HTERT RPE-1 (cell line): Measurements from ENCODE around the gene RNF103.
"Not testable (repeated sequence)": the region's sequence is repeated elsewhere in the genome, so short reads cannot be mapped to it uniquely, and the experiment has no call there.

Experiments
- in situ Hi-C: fragments of 300-500 bp; cut with MboI; formaldehyde crosslinking; loops from 4 replicates; pipeline ENCODE4 v1.14.3; 2020; ENCODE audit warnings: low sequenced_read_pairs

Gene RNF103

DNA sequence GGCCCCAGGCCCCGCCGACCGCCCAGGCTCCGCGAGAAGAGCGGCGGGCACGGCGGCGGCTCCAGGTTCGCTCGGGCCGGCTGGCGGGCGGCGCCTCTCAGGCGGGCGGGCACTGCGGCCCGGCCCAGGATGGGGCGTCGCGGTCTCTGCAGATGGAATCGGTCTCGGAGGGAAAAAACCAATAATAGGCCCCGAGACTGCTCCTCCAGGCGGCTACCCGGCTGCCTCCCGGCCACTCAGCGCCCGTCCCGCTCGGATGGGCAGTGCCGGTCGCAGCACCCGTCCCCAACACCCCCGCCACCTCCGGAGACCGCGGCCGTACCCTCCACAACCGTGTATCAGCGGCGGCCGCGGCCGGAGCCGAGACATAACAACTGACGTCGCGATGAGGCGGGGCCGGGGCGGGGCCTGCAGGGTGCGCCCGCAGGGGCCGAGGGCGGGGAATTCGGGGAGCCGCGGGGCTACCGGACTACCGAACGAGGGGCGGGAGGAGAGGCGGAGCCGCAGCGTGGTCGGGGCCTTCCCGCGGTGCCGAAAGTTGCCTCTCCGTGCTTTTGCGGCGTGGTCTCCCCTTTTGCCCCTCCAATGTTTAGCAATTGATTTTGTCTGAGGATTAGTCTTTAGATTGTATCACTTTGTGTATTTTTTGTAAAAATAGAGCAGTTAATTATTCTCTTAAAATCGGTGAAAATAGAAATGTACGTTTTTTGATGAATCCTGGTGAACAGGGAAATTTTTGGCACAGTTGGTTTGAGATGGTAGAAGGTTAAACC is at the start of gene RNF103:
Gene RNF103, minus strand, starts transcription at position 372 of the 773 bp plus-strand sequence. CDS start 979 bp downstream, outside the sequence.
- in situ Hi-C loops: no loop called here

GRCh38 chr2:86673011-86673410 is 49.3 kb upstream of the RNF103 start:
- in situ Hi-C loops: no loop called here

DNA sequence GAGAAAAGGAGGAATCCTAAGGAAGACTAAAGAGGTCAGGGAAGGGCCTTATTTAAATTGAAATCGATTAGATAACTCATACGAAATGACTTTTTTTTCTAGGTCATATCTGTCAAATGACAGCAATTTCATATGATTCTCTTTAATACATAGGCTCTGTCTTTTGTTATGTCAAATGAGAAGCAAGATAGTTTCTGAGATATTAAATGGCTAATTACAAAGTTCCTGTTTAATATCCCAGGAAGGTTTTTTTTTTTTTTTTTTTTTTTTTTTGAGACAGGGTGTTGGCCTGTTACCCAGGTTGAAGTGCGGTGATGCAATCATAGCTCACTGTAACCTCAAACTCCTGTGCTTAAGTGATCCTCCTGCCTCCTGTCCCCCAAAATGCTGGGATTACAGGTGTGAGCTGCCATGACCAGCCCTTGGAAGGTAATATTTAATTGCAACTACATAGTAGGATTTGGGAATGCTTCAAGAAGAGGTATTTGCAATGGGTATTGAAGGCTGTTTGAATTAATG is 48.4 kb upstream of the RNF103 start:
- in situ Hi-C loops: no loop called here

DNA sequence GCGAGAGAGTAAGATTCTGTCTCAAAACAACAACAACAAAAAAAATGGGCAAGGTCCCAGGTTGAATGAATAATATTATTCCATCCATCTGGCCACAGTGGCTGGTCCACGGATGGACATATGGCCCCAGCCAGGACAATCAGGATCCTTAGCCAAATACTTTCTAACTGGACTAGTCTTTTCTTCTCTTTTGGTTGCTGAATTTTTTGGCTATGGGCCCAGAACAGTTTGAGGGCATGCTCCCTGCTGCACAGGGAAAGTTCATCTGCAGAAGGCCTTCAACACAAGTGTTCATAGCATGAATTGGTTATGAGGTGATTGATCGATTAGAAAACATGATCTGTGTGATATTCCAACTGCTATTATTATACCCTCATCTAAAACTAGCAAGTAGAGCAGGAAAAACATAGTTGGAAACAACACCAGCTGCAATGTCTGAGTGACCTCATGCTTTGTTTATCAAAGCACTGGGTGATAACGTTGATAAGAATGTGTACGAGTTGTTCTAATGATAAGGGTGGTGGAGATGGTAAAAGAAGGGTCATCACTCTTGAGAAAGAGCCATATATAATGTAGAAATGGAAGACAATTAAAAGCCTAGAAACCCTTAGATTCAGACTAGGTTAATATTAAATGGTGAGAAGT is 47.8 kb upstream of the RNF103 start:
- in situ Hi-C loops: no loop called here

- in situ Hi-C loops: not testable (repeated sequence)
These were observed 45.7 kb upstream of the RNF103 start for GRCh38 chr2:86669323-86669722.

DNA sequence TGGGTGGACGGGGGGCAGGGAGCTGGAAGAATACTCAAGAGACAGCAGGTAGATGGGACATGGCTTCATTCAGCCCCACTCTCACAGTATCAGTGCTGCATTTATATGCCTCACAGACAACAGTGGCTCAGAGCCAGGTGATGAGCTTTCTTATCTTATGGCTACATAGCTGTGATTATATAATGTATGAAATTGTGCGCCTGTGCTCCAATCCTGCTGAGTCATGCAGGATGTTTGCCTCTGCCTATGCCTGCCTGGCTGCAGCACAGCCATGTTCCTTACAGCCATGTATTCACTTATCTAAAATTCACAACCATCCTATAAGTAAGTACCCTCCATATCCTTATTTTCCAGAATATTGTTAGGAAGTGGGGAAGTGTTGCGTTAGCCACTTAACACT is 37.7 kb upstream of the RNF103 start:
- in situ Hi-C loops: no loop called here

GRCh38 chr2:86650188-86650587 is 26.5 kb upstream of the RNF103 start:
- in situ Hi-C loops: no loop called here

- in situ Hi-C loops: no loop called here
These were observed 25.7 kb upstream of the RNF103 start for GRCh38 chr2:86649119-86649947.

GRCh38 chr2:86648681-86649080 is 25.0 kb upstream of the RNF103 start:
- in situ Hi-C loops: no loop called here

GRCh38 chr2:86646865-86647264 is 23.2 kb upstream of the RNF103 start:
- in situ Hi-C loops: no loop called here

DNA sequence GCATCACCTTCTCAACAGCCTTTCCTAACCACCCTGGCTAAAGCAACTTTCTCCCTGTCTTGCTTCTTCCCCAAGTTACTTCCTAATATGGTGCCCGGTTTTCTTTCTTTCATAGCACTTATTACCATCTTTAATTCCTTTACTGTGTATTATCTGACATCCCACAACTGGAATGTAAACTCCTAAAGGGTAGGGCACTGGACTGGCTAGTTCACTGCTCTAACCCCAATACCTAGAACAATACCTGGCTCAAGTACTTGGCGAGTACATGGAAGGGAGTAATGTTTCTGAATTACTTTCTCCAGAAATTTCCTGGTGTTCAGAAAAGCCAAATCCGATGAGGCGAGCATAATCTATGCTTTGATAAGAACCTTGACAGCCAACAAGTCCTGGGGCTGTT is 22.7 kb upstream of the RNF103 start:
- in situ Hi-C loops: no loop called here

DNA sequence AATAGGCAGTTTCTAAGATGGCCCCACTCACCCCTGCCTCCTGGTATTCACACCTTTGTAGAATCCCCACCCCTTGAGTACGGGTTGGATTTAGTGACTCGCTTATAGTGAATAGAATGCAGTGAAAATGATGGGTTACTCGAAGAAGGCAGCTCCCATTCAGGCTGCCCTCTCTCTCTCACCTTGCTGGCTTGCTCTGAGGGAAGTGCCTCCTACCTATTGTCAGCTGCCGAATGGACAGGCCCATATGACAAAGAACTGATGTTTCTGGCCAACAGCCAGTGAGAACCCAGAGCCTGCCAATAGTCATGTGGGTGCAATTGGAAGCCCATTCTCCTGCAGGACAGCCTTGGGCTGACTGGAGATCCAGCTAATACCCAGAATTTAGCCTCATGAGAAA is 22.1 kb upstream of the RNF103 start:
- in situ Hi-C loops: no loop called here

DNA sequence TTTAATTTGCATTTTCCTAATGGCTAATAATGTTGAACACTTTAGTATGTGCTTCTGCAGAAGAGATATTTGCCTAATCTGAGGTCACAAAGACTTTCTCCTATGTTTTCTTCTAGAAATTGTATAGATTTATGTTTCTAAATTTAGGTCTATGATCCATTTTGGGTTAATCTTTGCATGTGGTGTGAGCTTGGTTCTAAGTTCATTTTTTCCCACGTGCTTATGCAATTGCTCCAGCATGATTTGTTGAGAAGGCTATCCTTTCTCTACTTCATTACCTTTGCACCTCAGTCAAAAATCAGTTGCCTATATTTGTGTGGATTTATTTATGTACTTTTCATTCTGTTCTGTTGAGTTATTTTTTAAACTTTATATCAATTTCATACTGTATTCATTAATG is 15.0 kb upstream of the RNF103 start:
- in situ Hi-C loops: no loop called here

DNA sequence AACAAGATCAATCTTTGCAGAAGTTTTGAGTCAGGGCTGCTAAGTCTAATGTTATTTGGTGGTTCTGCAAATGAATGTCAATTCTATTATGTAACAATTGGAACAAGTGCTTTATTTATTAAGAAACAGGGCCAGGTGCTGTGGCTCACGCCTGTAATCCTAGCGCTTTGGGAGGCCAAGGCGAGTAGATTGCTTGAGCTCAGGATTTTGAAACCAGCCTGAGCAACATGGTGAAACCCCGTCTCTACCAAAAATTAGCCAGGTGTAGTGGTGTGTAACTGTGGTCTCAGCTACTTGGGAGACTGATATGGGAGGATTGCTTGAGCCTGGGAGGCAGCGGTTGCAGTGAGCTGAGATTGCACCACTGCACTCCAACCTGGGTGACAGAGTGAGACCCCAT is 13.2 kb upstream of the RNF103 start:
- in situ Hi-C loops: no loop called here

GRCh38 chr2:86634352-86634751 is 10.7 kb upstream of the RNF103 start:
- in situ Hi-C loops: no loop called here

GRCh38 chr2:86633155-86633651 is 9.5 kb upstream of the RNF103 start:
- in situ Hi-C loops: no loop called here

DNA sequence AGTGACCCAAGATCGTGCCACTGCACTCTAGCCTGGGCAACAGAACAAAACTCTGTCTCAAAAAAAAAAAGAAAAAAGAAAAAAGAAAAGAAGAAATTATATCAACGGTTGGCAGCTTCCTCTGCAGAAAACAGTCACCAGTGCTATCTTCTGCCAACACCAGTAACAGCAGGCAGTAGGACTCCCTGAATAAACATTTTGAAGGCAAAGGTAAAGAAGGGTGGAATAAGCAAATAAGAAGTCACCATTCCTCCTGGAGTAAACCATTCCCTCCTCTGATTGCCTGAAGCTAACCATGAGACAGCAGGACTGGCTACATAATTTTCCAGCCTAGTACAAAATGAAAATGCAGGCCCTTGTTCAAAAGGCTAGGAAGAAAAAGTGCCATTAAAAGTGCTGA is 9.0 kb upstream of the RNF103 start:
- in situ Hi-C loops: no loop called here

DNA sequence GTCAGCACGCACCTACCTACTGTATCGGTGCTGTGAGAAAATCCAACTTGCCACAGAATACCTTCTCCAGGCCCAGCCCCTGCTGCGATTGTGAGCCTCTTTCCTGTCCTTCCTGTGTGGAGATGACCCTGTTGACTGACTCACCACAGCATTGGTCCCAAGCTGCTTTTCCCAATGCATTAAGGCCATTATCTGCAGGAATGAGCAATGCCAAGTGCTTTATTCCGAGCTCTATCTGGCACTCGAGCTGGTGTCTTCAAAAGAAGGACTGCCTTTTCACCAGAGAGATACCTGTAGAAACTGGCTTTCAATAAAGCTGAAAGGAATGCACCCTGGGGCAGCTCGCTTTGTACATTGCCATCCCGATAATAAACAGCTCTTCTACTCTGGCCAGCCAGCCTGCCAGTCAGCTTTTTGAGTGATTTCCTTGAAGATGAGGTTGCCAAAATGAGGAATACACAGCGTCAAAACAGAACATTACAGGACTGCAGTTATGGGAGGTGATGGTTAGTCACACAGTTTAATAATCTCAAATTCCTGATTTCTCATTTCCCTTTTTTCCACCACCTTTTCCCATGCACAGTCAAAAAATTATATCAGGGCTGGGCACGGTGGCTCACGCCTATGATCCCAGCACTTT is 8.3 kb upstream of the RNF103 start:
- in situ Hi-C loops: no loop called here

- in situ Hi-C loops: no loop called here
These were observed 4.4 kb upstream of the RNF103 start for GRCh38 chr2:86628091-86628522.

DNA sequence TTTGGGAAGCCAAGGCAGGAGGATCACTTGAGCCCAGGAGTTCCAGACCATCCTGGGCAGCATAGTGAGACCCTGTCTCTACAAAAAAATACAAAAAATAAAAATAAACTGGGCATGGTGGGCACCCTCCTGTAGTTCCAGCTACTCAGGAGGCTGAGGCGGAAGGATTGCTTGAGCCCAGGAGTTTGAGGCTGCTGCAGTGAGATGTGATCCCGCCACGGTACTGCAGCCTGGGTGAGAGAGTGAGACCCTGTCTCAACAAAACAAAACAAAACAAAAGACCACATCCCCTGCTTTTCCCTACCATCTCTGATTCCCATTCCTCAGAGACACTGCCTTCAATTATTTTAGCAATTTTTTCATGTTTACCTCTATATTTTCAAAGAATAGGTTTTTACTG is 3.9 kb upstream of the RNF103 start:
- in situ Hi-C loops: no loop called here

DNA sequence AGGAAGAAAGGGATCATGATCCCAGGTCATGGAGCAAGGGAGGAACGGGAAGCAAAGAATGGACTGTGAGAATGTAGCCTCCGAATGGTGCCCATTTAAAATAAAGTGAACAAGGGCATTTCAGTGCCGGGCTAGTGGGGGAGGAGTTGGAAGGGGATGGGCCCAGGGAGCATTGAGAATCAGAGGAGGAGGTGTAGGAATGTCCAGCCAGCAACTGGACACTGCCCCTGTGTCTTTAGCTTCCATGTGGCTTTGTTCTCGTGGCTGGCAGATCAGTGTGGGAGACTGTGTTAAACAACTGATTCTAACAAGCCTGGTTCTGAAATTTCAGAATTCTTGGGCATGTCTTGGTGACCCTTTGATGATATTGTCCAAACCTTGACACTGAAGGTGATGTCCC is 1.4 kb upstream of the RNF103 start:
- in situ Hi-C loops: no loop called here
